Measurements from ENCODE around the gene NRROS. TPM values are rescaled to one million over a fixed set of nuclear protein-coding genes. Genes with fewer than 3 reads are reported as not detected.

NRROS gene
- total RNA-seq, 2 donors from 2014 or later: 0.66 to 1.8 TPM

DNA sequence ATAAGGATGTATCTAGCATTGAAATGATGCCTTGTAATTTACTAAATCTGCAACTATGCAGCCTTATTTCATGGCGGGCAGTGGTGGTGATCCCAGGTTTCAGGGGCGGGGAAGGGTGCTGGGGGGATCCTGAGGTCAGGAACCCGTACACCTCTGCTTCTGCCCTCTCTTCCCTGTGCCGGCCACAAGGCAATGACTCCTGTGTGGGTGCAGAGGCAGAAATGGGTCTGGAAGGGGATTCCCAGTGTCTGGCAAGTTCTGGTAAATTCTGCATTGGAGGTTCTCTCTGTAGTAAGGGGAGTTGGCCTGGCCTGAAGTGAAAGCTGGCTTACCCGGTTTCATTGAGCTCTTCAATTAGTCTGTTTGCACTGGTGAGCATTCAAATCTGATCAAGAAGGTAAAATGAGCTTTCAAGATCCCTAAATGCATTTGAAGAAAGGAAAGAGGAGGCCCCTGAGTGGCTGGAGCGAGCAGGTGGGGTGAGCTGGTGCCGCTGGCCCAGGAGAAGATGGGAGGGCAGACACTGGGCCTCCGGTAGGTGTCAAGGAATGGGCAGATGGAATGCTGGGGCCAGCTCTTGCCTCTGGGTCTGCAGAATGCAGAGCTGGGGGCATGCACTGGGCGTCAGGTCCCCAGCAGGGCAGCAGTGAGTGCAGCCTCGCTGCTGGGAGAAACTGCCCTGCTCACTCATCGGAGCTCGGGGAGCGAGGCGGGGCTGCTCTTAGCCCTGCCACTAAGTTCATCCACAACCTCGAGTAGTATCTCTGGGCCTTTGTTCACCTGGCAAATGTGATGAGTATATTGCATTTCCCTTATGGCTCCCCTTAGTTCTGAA, 13.7 kb downstream of the NRROS start:
- 73 to 78% methylated on average over 14 to 15 of the region's 15 CpGs for WGBS, 2 donors
- ATAC-seq: no peak
- no peak for DNase-seq

GRCh38 chr3:196654006-196654734, 14.7 kb downstream of the NRROS start:
- no peak for ATAC-seq
- 71 to 72% methylated on average over 11 to 12 of the region's 12 CpGs for WGBS, 2 donors
- TF ChIP-seq, protein P1, sequence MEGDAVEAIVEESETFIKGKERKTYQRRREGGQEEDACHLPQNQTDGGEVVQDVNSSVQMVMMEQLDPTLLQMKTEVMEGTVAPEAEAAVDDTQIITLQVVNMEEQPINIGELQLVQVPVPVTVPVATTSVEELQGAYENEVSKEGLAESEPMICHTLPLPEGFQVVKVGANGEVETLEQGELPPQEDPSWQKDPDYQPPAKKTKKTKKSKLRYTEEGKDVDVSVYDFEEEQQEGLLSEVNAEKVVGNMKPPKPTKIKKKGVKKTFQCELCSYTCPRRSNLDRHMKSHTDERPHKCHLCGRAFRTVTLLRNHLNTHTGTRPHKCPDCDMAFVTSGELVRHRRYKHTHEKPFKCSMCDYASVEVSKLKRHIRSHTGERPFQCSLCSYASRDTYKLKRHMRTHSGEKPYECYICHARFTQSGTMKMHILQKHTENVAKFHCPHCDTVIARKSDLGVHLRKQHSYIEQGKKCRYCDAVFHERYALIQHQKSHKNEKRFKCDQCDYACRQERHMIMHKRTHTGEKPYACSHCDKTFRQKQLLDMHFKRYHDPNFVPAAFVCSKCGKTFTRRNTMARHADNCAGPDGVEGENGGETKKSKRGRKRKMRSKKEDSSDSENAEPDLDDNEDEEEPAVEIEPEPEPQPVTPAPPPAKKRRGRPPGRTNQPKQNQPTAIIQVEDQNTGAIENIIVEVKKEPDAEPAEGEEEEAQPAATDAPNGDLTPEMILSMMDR (IDR thresholded peaks at IDR 0.05): no peak
- TF ChIP-seq POLR2A (IDR thresholded peaks at IDR 0.05): no peak

More for the DNA sequence above, 13.7 kb downstream of the NRROS start:
- Histone ChIP-seq H3K36me3 (replicated peaks in 1 of 2; ENCODE audit: insufficient read depth in 1 of 2, low read depth in 2 of 2) (no peaks in the 10 kb centered on the region), H3K27me3 (no peaks in the 10 kb centered on the region), H3K4me3 (no peak overlapping the region), H3K4me1 (no peaks in the 10 kb centered on the region), H3K27ac (no peak overlapping the region), H3K9me3 (no peaks in the 10 kb centered on the region)
- TF ChIP-seq, protein P1 (IDR thresholded peaks at IDR 0.05): no peak
- TF ChIP-seq POLR2A (IDR thresholded peaks at IDR 0.05): no peak
- intact Hi-C loops (cut with DNase I): no loop called here

GRCh38 chr3:196654735-196655090, 15.2 kb downstream of the NRROS start:
- WGBS, 2 donors: 78% methylated on average over 7 of the region's 7 CpGs; no CpG with 5 or more reads in 1 of the 2 donors
- H3K36me3 ChIP-seq (replicated peaks in 1 of 2; ENCODE audit: insufficient read depth in 1 of 2, low read depth in 2 of 2): no peaks in the 10 kb centered on the region
- TF ChIP-seq, protein P1 (IDR thresholded peaks at IDR 0.05): no peak
- no peak for TF ChIP-seq POLR2A (IDR thresholded peaks at IDR 0.05)
- intact Hi-C loops (cut with DNase I): no loop called here
- H3K27ac ChIP-seq: no peak overlapping the region
- no peaks in the 10 kb centered on the region for H3K4me1 ChIP-seq
- no peak for DNase-seq
- ATAC-seq: no peak
- no peaks in the 10 kb centered on the region for H3K27me3 ChIP-seq
- H3K9me3 ChIP-seq: no peaks in the 10 kb centered on the region
- H3K4me3 ChIP-seq: no peak overlapping the region

More at GRCh38 chr3:196654006-196654734, 14.7 kb downstream of the NRROS start:
- Histone ChIP-seq H3K4me1 (no peaks in the 10 kb centered on the region), H3K27me3 (no peaks in the 10 kb centered on the region), H3K4me3 (no peak overlapping the region), H3K9me3 (no peaks in the 10 kb centered on the region), H3K36me3 (replicated peaks in 1 of 2; ENCODE audit: insufficient read depth in 1 of 2, low read depth in 2 of 2) (no peaks in the 10 kb centered on the region), H3K27ac (no peak overlapping the region)
- no peak for DNase-seq
- intact Hi-C loops (cut with DNase I): no loop called here

DNA sequence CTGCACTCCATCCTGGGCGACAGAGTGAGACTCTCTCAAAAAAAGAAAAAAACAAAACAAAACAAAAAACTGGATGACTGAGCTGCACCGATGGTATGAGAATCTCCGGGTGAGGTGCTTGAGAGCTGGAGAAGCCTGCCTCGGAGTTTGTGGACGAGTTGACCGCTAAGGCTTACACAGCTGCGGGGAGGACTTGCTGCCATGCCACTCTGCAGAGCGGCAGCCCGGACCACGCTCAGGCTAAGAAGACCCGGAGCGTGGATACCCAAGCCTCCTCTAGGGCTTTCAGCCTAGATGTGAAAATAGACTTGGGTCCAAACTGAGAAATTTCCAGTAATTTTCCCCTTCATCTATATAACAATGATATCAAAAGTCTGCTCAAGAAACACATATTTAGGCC, 16.0 kb downstream of the NRROS start:
- intact Hi-C loops (cut with DNase I): no loop called here
- H3K9me3 ChIP-seq: no peaks in the 10 kb centered on the region
- TF ChIP-seq POLR2A (IDR thresholded peaks at IDR 0.05): no peak
- TF ChIP-seq, protein P1 (IDR thresholded peaks at IDR 0.05): no peak
- H3K36me3 ChIP-seq (replicated peaks in 1 of 2; ENCODE audit: insufficient read depth in 1 of 2, low read depth in 2 of 2): no peaks in the 10 kb centered on the region
- H3K27ac ChIP-seq: no peak overlapping the region
- DNase-seq: no peak
- ATAC-seq: no peak
- WGBS, 2 donors: 89% methylated on average over 12 of the region's 12 CpGs
- H3K4me3 ChIP-seq: no peak overlapping the region
- H3K27me3 ChIP-seq: no peaks in the 10 kb centered on the region
- H3K4me1 ChIP-seq: peaks cover 3% of the 10 kb centered on the region

Measured in body of pancreas (tissue), 4 donors.